ENCODE data around the gene PLCB4. TPM values are rescaled to one million over a fixed set of nuclear protein-coding genes. Genes with fewer than 3 reads are reported as not detected.

Gene PLCB4
- total and polyA plus RNA-seq, 4 experiments from 2014 or later = not detected

DNA sequence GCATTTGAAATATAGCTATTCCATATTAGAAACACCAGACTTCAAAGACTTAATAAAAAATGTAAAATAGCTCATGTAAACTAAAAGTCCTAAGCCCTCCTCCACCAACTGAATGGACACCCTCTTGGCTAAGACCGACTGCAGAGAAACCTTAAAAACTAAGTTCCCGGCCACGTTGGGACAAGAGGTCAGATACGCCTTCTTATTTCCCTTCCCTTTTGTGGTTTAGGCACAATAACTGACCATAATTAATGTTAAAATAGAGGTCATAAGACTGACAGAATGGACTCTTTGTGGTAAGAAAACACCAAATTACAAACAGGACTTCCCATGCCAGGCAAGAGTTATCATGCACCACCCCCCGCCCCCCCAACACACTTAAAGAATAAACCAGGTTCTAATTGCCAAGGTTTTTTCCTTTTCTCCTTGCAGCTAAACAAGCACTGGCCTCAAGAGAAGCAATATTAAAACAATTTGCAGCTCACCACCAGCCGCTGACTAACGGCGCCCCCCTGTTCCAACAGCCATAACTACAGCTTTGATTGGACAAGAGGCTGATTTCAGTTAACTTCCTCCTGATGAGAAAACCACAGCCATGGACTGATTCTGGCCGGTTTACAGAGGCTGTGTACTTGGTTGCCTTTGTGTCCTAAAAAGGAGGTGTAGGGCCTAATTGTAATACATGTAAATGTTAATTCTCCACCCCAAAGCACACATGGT is 434.8 kb downstream of the PLCB4 start:
- intact Hi-C loops (cut with micrococcal nuclease) = no loop called here
- Mint-ChIP-seq H3K36me3 (no peaks in the 10 kb centered on the region), H3K4me3 (no peak overlapping the region), H3K27ac (no peak overlapping the region), H3K27me3 (peaks cover 2 to 5% of the 10 kb centered on the region in 2 donors), H3K4me1 (no peaks in the 10 kb centered on the region), H3K9me3 (peaks cover 0 to 8% (median under 1%) of the 10 kb centered on the region in 8 donors)
- DNase-seq = no peak
- POLR2A ChIA-PET (ENCODE audit: partially characterized antibody) = no interaction called here
- CTCF ChIA-PET (ENCODE audit: partially characterized antibody) = no interaction called here
- H3K27ac ChIP-seq (ENCODE audit: low read depth, low read length) = no peak overlapping the region
- no peaks in the 10 kb centered on the region for H3K9me3 ChIP-seq (ENCODE audit: control insufficient read depth in 1 of 2, low read length in 2 of 2)
- H3K4me3 ChIP-seq (ENCODE audit: low read length in 2 of 2) = no peak overlapping the region
- H3K27me3 ChIP-seq (ENCODE audit: insufficient read depth, low read length) = no peaks in the 10 kb centered on the region
- H3K36me3 ChIP-seq (ENCODE audit: insufficient read depth, low read length) = no peaks in the 10 kb centered on the region
- H3K4me1 ChIP-seq (ENCODE audit: insufficient read depth, low read length) = no peaks in the 10 kb centered on the region

DNA sequence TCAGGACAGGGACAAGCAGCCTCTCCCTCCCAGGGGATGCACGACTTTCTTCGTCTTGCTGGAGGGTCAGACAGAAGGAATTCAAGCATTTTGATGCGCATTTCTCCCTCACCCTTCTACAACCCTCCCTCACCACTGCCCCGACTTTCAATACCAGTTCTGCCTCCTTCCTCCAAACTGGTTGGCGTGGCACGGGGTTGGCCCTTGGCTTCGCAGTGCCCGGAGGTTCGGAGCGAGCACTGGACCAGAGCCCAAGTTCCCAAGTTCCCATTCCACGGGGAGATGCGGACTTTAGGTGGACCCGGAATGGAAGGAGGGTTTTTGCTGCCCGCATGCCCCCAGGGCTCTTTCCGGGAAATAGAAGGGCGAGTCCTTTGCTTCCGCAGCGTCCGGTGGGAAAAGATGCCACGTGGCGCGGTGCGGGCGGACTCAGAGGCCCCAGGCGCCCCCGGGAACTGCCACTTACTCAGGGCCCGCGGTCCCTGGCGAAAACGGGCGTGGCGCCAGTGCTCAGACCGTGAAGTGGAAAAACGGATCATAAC is 437.5 kb downstream of the PLCB4 start:
- intact Hi-C loops (cut with micrococcal nuclease) = no loop called here
- Histone ChIP-seq H3K4me3 (ENCODE audit: low read length in 2 of 2) (no peak overlapping the region), H3K4me1 (ENCODE audit: insufficient read depth, low read length) (no peaks in the 10 kb centered on the region), H3K27ac (ENCODE audit: low read depth, low read length) (no peak overlapping the region), H3K27me3 (ENCODE audit: insufficient read depth, low read length) (no peaks in the 10 kb centered on the region), H3K9me3 (ENCODE audit: control insufficient read depth in 1 of 2, low read length in 2 of 2) (no peaks in the 10 kb centered on the region), H3K36me3 (ENCODE audit: insufficient read depth, low read length) (no peaks in the 10 kb centered on the region)
- H3K4me1 Mint-ChIP-seq = peaks cover 0 to 2% (median 0%) of the 10 kb centered on the region in 4 donors
- H3K27me3 Mint-ChIP-seq = peaks cover 6 to 16% of the 10 kb centered on the region in 2 donors
- DNase-seq = no peak
- ChIA-PET POLR2A (ENCODE audit: partially characterized antibody) (no interaction called here), CTCF (ENCODE audit: partially characterized antibody) (no interaction called here)
- peaks cover 0 to 12% (median 4%) of the 10 kb centered on the region in 8 donors for H3K9me3 Mint-ChIP-seq
- no peak overlapping the region for H3K4me3 Mint-ChIP-seq
- no peak overlapping the region for H3K27ac Mint-ChIP-seq
- no peaks in the 10 kb centered on the region for H3K36me3 Mint-ChIP-seq

DNA sequence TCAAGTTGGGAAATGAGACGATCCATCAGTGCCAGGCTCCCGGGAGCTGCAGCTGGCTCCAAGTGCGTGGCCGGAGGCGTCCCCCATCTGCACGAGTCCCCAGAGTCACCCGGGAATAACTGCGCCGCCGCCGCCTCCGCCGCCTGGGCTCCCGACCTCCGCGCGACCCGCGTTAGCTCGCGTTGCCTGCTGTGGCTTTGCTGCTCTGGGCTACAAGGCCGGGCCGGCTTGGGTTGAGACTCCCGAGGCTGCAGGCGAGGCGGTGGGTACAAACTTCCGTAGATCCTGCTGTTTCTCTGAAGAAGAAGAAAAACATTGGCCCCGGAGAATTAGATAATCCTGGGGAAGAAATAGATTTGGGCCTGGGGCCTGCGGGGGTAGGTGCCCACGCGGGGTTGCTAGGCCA is 438.1 kb downstream of the PLCB4 start:
- H3K27ac Mint-ChIP-seq = no peak overlapping the region
- H3K4me3 Mint-ChIP-seq = no peak overlapping the region
- ChIA-PET CTCF (ENCODE audit: partially characterized antibody) (no interaction called here), POLR2A (ENCODE audit: partially characterized antibody) (no interaction called here)
- Histone ChIP-seq H3K4me1 (ENCODE audit: insufficient read depth, low read length) (no peaks in the 10 kb centered on the region), H3K9me3 (ENCODE audit: control insufficient read depth in 1 of 2, low read length in 2 of 2) (no peaks in the 10 kb centered on the region), H3K27me3 (ENCODE audit: insufficient read depth, low read length) (no peaks in the 10 kb centered on the region), H3K4me3 (ENCODE audit: low read length in 2 of 2) (no peak overlapping the region), H3K36me3 (ENCODE audit: insufficient read depth, low read length) (no peaks in the 10 kb centered on the region), H3K27ac (ENCODE audit: low read depth, low read length) (no peak overlapping the region)
- no peak for DNase-seq
- intact Hi-C loops (cut with micrococcal nuclease) = no loop called here
- peaks cover 0 to 12% (median 5%) of the 10 kb centered on the region in 8 donors for H3K9me3 Mint-ChIP-seq
- peaks cover 0 to 2% (median 0%) of the 10 kb centered on the region in 4 donors for H3K4me1 Mint-ChIP-seq
- peaks cover 11 to 16% of the 10 kb centered on the region in 2 donors for H3K27me3 Mint-ChIP-seq
- no peaks in the 10 kb centered on the region for H3K36me3 Mint-ChIP-seq

DNA sequence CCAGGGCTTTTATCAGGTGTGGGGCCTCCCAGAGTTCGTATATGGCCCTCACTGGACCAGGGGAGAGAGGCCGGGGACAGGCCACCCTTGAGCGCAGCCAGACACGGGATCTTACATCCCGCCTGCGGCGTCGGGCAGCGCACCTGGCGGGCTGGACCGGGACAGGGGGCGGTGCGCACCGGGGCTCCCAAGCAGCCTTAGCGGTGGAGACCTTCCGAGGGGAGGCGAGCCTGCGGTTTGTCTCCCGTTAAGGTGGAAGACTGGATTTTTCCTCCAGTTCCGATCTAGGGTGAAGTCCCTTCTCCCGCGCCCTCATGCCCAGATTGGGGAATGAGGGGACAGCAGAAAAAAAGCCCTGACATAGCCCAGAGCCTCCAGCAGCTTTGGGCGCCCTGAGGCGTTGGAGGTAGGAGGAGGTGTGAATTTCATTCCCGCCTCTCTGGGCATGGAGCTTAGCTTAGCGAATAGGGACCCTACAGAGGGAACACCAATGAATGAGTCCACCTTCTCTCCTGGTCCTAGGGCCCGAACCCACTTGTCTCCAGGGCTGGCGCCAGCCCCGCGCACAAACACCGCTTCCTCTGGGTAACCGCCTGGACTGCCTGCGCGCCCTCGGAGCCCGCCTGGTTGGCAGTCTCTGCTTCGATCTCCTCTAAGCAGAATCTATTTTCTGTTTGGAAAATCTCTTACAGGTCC is 438.8 kb downstream of the PLCB4 start:
- DNase-seq = no peak
- Mint-ChIP-seq H3K27ac (no peak overlapping the region), H3K27me3 (peaks cover 13 to 18% of the 10 kb centered on the region in 2 donors), H3K36me3 (no peaks in the 10 kb centered on the region), H3K4me3 (no peak overlapping the region), H3K4me1 (peaks cover 0 to 2% (median 0%) of the 10 kb centered on the region in 4 donors), H3K9me3 (peaks cover 0 to 8% (median 4%) of the 10 kb centered on the region in 8 donors)
- H3K9me3 ChIP-seq (ENCODE audit: control insufficient read depth in 1 of 2, low read length in 2 of 2) = no peaks in the 10 kb centered on the region
- CTCF ChIA-PET (ENCODE audit: partially characterized antibody) = no interaction called here
- H3K4me1 ChIP-seq (ENCODE audit: insufficient read depth, low read length) = no peaks in the 10 kb centered on the region
- no peaks in the 10 kb centered on the region for H3K27me3 ChIP-seq (ENCODE audit: insufficient read depth, low read length)
- no peak overlapping the region for H3K4me3 ChIP-seq (ENCODE audit: low read length in 2 of 2)
- POLR2A ChIA-PET (ENCODE audit: partially characterized antibody) = no interaction called here
- no peaks in the 10 kb centered on the region for H3K36me3 ChIP-seq (ENCODE audit: insufficient read depth, low read length)
- no peak overlapping the region for H3K27ac ChIP-seq (ENCODE audit: low read depth, low read length)
- intact Hi-C loops (cut with micrococcal nuclease) = no loop called here

DNA sequence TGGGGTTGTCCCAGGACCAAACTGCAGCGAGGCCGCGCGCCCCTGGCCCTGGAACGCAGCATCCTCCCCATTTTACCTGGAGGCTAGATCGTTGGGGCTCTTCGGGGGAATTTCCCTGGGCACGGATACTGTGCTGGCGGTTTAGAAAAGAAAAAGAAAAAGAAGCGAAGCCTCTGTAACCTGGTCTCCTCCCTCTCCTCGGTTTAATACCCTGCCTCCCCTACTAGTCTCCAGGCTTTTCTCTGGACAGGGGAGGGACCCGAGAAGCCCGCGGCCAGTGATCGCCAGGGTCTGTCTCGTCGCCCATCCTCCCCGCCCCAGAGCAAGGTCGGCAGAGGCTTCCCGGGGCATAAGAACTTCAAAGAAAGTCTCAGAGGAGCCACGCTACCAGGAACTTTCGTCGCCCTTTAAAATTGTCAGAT is 439.4 kb downstream of the PLCB4 start:
- no peak overlapping the region for H3K27ac ChIP-seq (ENCODE audit: low read depth, low read length)
- H3K4me1 ChIP-seq (ENCODE audit: insufficient read depth, low read length) = no peaks in the 10 kb centered on the region
- H3K4me3 ChIP-seq (ENCODE audit: low read length in 2 of 2) = no peak overlapping the region
- DNase-seq = no peak
- peaks cover 0 to 8% (median 4%) of the 10 kb centered on the region in 8 donors for H3K9me3 Mint-ChIP-seq
- H3K36me3 Mint-ChIP-seq = no peaks in the 10 kb centered on the region
- POLR2A ChIA-PET (ENCODE audit: partially characterized antibody) = no interaction called here
- CTCF ChIA-PET (ENCODE audit: partially characterized antibody) = no interaction called here
- H3K27me3 ChIP-seq (ENCODE audit: insufficient read depth, low read length) = no peaks in the 10 kb centered on the region
- H3K36me3 ChIP-seq (ENCODE audit: insufficient read depth, low read length) = no peaks in the 10 kb centered on the region
- H3K9me3 ChIP-seq (ENCODE audit: control insufficient read depth in 1 of 2, low read length in 2 of 2) = no peaks in the 10 kb centered on the region
- intact Hi-C loops (cut with micrococcal nuclease) = no loop called here
- peaks cover 13 to 19% of the 10 kb centered on the region in 2 donors for H3K27me3 Mint-ChIP-seq
- peaks cover 0 to 2% (median 0%) of the 10 kb centered on the region in 4 donors for H3K4me1 Mint-ChIP-seq
- H3K4me3 Mint-ChIP-seq = no peak overlapping the region
- H3K27ac Mint-ChIP-seq = no peak overlapping the region

DNA sequence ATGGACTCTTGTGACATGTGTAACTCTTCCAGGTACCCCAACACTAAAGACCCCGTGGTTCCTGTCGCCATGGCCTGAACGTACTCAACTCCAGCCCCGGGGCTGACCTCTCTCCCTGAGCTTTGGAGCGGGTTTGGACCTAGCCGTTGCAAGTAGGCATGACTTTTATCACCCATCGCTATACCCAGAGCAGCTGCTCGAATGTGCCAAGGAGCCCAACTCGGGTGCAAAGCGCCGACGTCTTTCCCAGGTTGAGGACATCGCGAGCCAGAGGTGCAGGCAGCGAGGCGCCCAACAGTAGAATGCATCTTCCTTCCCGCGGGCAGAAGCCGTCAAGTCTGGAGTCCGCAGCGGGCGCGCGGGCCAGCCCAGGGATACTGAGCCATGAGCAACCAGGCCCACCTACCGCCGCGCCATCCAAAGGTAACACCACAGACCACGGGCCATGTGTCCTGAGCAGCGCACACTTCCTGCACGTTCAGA is 439.9 kb downstream of the PLCB4 start:
- no peak for DNase-seq
- ChIA-PET POLR2A (ENCODE audit: partially characterized antibody) (no interaction called here), CTCF (ENCODE audit: partially characterized antibody) (no interaction called here)
- no peaks in the 10 kb centered on the region for H3K4me1 ChIP-seq (ENCODE audit: insufficient read depth, low read length)
- Mint-ChIP-seq H3K27me3 (peaks cover 13 to 19% of the 10 kb centered on the region in 2 donors), H3K4me1 (peaks cover 0 to 2% (median 0%) of the 10 kb centered on the region in 4 donors), H3K9me3 (peaks cover 0 to 6% (median 4%) of the 10 kb centered on the region in 8 donors), H3K27ac (no peak overlapping the region), H3K4me3 (no peak overlapping the region), H3K36me3 (no peaks in the 10 kb centered on the region)
- H3K36me3 ChIP-seq (ENCODE audit: insufficient read depth, low read length) = no peaks in the 10 kb centered on the region
- no peaks in the 10 kb centered on the region for H3K9me3 ChIP-seq (ENCODE audit: control insufficient read depth in 1 of 2, low read length in 2 of 2)
- H3K27me3 ChIP-seq (ENCODE audit: insufficient read depth, low read length) = no peaks in the 10 kb centered on the region
- H3K27ac ChIP-seq (ENCODE audit: low read depth, low read length) = no peak overlapping the region
- no peak overlapping the region for H3K4me3 ChIP-seq (ENCODE audit: low read length in 2 of 2)
- intact Hi-C loops (cut with micrococcal nuclease) = no loop called here

DNA sequence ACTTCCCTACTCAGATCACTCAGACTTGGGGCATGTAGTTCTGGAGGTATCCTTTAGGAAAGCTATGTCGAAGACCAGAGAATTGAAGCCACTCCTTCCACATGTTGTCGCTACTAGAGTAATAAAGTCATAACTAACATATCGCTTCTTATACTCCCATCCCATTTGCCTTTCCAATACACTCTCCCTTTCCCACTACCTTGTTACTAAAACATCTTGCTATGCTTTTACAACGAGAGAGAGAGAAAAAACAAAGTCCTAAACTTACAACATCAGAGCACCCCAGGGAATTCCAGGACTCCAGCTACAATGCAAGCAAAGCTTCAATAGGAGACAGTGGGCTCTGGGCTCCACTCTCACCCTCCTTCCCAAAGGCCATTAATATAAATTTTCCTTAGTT is 440.4 kb downstream of the PLCB4 start:
- Mint-ChIP-seq H3K36me3 (no peaks in the 10 kb centered on the region), H3K4me3 (no peak overlapping the region), H3K9me3 (peaks cover 0 to 6% (median 4%) of the 10 kb centered on the region in 8 donors), H3K27ac (no peak overlapping the region), H3K4me1 (peaks cover 0 to 2% (median 0%) of the 10 kb centered on the region in 4 donors), H3K27me3 (peaks cover 15 to 22% of the 10 kb centered on the region in 2 donors)
- CTCF ChIA-PET (ENCODE audit: partially characterized antibody) = no interaction called here
- Histone ChIP-seq H3K27me3 (ENCODE audit: insufficient read depth, low read length) (no peaks in the 10 kb centered on the region), H3K4me3 (ENCODE audit: low read length in 2 of 2) (no peak overlapping the region), H3K9me3 (ENCODE audit: control insufficient read depth in 1 of 2, low read length in 2 of 2) (no peaks in the 10 kb centered on the region), H3K4me1 (ENCODE audit: insufficient read depth, low read length) (no peaks in the 10 kb centered on the region), H3K36me3 (ENCODE audit: insufficient read depth, low read length) (no peaks in the 10 kb centered on the region), H3K27ac (ENCODE audit: low read depth, low read length) (no peak overlapping the region)
- intact Hi-C loops (cut with micrococcal nuclease) = no loop called here
- POLR2A ChIA-PET (ENCODE audit: partially characterized antibody) = no interaction called here
- DNase-seq = no peak
